HG02623 (cell line): ENCODE data around the gene KRR1.
"Not testable (repeated sequence)": the region's sequence is repeated elsewhere in the genome, so short reads cannot be mapped to it uniquely, and the experiment has no call there.

Experiments
- ATAC-seq: cut with Tn5 transposase; IDR thresholded peaks from one replicate; pipeline ENCODE4 v1.9.1; 2021; ENCODE audit warnings: moderate library complexity; ENCODE audit not compliant: unreplicated experiment

Gene KRR1

DNA sequence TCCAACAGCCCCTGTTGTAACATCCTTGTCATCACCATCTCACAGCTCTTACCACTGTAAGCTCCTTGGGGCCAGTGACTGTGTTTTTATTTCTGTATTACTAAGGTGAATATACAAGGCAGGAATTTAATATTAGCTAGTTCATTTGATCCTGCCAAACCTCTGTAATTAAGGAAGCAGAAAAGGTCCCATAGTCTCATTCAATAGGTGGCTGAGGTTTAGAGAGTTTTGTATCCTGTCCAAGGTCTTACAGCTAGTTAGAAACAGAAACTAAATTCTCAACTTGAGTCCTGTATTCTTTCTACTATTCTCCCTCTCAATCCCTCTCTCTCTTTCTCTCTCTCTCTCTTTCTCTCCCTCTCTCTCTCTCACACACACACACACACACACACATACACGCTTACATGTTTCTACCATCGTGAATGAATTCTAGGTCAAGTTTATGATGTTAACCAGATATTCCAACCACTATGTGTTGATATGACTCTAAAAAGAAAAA lies 31.4 kb downstream of the KRR1 start:
- ATAC-seq = peak; percentile 28

DNA sequence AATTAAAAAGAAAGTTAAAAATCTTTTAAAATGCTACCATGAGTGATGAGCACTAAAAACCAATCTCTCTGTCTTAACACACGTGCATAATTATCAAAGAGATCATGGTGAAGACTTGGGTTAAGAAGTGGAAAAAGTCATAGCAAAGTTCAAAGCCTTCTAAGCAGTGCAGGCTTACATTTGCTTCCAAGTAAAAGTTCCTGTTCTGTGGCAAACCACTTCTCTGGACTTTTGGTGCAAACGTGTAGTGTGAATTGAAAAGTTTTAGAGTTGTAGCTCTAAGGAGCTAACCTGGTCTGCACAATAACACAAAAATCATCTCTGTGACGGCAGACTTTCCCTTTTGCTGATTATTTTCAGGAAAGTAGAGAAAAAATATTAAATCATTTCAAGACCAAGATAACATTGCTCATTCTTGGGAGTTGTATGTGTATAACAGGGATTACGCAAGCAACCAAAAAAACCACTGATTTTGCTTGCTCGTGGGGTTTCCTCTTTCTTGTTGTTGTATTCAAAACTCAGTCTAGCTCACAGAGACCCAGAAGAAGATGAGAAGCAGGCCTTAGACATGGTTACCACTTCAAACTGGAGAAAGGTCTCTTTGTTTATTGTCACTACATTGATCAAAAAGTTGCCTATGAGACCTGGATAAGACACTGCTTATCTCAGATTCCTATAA lies 33.2 kb downstream of the KRR1 start:
- peak; percentile 25 for ATAC-seq

DNA sequence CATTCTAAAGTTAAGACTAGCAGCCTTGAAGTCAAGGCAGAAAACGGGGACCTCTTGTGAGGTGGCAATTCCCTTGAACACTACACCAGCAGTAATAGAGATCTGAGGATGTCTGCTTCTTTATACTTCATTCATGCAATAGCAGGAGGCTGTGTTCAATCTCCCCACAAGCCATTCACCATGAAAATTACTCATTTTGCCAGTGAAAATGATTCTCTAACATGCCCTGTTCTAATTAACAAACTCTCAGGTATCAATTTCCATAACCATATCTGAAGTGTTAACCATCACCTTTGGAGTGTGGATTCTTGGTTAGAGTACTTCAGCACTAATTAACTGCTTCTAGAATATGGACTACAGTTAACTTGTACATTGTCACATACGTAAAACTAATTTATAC lies 34.3 kb downstream of the KRR1 start:
- ATAC-seq = no peak

DNA sequence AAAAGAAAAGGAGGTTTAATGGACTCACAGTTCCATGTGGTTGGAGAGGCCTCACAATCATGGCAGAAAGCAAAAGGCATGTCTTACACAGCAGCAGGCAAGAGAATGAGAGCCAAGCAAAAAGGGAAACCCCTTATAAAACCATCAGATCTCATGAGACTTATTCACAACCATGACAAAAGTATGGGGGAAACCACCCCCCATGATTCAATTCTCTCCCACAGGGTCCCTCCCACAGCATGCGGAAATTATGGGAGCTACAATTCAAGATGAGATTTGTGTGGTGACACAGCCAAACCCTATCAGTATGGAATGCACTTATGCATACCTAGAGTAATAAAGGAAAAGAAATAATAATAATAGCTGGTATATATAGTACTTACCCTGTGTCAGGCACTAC lies 35.3 kb downstream of the KRR1 start:
- ATAC-seq = no peak

DNA sequence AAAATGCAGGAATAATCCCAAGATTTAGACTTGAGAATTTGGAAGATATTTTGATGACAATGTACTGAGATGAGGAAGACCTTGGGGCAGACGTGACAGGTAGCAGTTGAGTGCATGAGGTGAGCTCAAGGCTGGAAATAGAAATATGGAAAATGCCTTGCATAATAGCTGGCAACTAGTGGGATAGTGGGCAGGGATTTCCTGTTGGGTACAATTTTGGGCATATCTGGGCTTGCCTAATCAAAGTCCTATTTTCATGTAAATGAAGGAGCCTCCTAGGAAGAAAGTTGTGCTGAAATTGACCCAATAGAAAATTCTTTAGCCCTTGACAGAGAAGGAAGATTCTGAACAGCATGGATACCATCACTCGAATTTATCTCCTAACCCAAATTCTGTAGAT lies 37.3 kb downstream of the KRR1 start:
- ATAC-seq = no peak

DNA sequence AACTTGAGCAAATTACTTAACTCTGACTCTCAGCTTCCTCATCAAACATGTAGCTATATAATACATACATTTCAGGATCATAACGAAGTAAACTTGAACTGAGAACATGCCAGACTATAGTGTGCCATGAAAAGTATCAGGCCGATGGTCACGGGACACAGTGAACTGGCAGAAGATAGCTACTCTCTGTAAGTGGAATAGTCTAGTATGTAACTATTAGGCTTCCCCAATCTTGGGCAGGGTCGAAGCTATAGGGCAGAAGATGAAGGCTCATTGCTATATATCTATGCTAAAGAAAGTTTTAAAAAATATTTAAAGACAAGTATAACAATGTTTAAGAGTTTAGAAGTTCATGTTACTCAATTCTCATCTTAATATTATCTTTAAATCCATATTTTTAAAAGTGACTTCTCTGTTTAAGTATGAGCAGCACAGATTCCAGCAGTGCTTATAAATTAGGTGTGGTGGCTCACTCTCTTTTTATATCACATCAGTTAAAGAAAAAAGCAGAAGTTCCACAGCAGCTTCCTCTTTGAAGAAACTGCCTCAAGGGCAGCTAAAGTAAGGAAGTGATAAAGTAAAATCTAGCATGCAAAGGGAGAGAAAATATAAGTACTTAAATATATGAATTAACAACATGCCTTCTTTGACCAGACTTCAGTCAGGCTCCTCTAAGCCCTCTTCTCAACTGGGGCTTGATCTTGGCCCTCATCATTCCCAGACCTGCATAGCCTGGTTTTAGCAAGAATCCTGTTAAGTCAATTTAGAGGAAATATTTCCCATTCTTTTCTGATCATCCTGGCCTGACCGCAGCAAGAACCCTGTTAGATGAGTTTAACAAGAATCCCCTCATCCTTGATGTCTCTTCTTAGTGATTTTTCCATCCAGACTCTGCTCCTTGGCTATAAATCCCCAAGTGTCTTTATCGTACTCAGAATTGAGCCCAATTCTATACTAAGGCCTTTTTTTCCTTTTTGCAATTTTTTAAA lies 39.2 kb downstream of the KRR1 start:
- ATAC-seq = peak; percentile 49

DNA sequence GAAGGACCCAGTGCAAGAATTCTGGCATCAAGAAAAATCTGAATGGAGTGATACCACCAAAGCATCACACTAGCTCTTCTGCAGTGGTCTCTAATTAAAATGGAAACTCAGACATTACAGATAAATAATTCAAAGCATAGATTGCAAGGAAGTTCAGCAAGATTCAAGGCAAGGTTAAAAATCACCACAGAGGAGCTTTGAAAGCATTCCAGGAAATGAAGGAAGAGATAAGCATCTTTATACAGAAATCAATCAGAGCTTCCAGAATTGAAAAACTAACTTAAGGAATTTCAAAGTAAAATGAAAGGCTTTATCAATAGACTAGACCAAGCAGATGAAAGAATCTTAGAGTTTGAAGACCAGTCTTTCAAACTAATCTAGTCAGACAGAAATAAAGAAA lies 51.2 kb downstream of the KRR1 start:
- no peak for ATAC-seq

DNA sequence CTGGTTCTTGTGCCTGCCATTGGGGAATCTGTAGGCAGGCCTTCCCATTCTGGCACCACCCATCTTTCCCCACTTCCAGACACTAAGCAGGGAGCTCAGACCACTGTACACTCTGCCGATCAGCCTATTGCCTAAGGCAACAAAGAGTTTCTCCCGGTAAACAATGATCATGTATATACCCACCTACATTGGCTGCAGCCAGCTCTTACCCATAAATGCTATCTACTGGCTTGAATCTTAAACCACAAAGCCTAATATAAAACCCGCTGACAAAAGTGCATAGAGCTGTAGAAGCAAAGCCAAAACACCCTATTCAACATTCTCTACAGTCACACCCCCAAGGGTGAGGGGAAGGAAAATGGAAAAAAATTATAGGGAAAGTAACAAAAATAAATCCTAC lies 51.7 kb downstream of the KRR1 start:
- ATAC-seq = no peak

DNA sequence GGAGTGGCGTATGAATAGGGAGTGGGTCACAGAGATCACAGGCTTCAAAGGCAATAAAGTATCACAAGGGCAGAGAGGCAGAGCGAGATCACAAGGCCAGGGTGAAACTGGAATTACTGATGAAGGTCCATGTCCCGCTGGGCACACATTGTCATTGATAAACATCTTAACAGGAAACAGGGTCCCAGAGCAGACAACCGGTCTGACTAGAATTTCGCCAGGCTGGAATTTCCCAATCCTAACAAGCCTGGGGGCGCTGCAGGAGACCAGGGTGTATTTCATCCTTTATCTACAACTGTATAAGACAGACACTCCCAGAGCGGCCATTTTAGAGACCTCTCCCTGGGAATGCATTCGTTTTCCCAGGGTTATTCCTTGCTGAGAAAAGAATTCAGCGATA lies 53.5 kb downstream of the KRR1 start:
- not testable (repeated sequence) for ATAC-seq

DNA sequence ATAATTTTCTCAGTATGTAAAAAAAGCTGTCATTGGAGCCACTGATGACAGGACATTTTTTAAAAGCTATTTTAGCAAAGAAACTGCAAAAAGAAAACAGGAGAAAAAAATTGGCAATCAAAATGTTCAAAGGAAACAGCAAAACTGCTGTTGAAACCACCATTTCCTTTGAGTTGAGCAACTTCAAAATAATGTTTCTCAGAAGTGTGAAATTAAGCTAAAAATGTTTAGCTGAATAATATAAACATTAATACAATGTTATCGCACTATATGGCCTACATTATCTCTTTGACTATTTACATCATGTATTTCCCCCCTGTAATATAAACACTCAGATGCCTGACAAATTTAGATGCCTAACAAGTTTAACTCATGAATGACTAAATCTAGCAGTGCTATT lies 54.2 kb downstream of the KRR1 start:
- ATAC-seq = no peak

DNA sequence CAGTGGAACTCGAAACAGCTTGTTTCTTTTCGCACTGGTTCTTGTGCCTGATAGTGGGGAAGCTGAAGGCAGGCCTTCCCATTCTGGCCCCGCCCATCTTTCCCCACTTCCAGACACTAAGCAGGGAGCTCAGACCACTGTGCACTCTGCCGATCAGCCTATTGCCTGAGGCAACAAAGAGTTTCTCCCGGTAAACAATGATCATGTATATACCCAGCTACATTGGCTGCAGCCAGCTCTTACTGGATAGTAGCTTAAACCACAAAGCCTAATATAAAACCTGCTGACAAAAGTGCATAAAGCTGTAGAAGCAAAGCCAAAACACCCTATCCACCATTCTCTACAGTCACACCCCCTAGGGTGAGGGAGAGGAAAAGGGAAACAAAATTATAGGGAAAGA lies 55.6 kb downstream of the KRR1 start:
- ATAC-seq = no peak

DNA sequence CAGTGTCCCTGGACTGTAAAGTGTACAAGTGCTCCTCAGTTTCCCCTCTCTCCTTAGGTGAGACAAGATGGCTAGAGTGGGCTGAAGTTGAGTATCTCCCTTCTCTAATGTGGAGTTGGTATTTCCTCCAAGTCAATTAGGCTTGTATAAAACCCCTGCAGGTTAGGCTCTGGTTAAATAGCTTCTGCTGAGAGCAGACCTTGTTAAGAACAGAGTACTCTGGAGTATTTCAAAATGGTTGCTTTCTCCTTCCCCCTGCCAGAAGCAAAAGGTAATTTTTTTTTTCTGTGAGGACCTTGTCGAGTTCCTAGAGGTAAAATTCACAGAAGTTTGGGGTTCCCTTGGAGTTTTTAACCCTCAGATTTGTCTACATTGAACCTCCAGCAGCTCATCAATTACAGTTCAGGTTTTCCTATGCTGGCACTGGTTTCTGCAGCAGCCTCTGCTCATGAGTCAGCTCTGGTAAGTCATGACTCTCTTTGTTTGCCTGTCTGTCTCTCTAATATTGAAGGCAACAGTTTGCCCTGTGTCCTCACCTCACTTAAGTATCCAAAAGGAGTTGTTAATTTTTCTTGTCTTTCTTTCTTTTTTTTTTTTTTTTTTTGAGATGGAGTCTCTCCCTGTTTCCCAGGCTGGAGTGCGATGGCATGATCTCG lies 58.6 kb downstream of the KRR1 start:
- no peak for ATAC-seq

DNA sequence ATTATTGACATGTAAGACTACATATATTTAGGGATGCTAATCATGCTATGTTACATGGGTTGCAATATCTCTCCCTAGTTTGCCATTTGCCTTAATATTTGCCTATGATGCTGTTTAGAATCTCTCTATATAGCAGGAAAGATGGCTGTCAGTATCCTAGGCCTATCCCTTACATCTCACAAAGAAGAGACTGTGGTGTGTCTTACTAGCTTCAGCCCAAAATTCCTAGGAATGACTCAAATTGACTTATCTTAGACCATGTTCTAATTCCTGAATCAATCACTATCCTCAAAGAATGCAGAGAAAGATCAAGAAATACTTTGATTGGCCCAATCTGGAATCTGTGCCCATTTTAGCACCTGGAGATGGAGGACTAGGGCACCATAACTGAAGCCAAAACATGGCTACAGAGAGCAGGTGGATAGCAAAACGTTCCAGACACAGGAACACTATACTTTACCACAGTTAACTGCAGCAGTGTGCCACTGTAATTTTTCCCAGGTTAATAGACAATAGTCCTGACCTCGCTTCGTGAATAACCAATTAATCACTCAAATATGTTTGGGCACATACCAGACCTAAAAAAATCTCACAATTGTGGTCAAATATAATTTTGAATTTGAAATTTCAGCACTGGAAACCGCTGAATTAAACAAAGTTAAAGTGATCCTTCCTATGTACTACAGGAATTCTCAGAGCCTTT lies 63.6 kb downstream of the KRR1 start:
- no peak for ATAC-seq

DNA sequence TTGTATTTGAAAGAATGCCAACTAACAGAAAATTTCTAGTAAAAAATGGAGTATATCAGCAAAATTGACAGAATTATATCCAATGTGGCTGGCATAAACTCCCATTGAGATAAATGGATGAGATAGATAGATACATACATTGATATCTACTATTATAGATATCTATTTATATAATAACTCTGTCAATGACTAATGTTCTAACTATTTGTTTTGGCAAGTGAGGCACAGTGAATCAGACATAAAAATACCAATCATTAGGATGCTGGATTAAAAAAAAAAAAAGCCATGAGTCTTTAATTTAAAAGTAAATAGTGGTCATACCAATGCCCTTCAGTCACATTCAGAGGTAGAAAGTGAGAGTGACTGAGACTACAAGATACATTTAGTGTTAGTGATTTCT lies 64.6 kb downstream of the KRR1 start:
- no peak for ATAC-seq

DNA sequence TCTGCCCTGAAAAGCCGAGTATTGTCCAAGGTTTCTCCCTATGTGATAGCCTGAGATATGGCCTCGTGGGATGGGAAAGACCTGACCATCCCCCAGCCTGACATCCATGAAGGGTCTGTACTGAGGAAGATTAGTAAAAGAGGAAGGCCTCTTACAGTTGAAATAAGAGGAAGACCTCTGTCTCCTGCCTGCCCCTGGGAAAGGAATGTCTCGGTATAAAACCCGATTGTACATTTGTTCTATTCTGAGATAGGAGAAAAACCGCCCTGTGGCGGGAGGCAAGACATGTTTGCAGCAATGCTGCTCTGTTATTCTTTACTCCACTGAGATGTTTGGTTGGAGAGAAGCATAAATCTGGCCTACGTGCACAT lies 66.3 kb downstream of the KRR1 start:
- ATAC-seq = not testable (repeated sequence)

DNA sequence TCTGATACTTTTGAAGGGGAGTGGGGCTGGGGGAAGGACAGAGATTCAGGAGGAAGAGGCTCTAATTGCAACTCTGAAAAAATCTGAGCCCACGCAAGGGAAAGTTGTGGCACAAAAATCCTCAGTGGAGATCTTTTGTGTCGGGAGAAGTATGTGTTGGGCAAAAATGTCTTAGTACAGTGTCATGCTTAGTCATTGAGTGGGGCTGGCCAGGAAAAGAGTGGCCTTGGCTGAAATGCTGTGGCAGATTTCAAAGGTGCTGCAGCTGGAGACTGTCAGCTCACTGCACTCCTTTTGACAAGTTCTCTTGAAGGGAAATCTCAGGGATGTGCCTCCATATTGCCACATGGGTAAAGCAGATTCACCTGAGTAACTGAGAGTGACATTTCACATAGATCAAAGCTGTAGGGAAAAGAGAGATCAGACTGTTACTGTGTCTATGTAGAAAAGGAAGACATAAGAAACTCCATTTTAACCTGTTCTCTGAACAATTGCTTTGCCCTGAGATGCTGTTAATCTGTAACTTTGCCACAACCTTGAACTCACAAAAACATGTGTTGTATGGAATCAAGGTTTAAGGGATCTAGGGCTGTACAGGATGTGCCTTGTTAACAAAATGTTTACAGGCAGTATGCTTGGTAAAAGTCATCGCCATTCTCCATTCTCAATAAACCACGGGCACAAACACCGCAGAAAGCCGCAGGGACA lies 66.8 kb downstream of the KRR1 start:
- no peak for ATAC-seq

DNA sequence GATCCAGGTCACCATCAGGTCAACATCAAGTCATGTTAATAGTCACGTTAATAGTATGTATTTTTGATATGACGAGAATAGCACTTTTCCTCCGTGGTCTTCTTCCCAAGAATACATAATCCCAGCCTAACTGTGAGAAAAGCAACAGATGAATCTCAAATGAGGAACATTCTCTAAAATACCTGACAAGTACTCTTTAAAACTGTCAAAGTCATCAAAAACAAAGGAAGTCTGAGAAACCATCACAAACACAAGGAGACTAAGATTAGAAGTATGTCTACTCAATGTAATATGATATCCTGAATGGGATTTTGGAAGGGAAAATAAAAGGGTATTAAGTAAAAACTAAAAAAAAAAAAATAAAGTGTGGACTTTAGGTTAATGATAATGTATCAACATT lies 67.7 kb downstream of the KRR1 start:
- no peak for ATAC-seq

DNA sequence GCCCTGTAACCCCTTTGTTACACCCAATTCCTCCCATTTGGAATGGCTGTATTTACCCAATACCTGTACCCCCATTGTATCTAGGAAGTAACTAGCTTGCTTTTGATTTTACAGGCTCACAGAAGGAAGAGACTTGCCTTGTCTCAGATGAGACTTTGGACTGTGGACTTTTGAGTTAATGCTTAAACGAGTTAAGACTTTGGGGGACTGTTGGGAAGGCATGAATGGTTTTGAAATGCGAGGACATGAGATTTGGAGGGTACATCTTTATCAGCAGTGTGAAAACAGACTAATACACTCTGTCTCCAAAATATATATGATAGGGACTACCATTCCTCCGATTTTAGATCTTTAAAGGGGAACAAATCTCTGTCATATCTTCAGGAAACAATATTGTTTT lies 69.0 kb downstream of the KRR1 start:
- not testable (repeated sequence) for ATAC-seq

DNA sequence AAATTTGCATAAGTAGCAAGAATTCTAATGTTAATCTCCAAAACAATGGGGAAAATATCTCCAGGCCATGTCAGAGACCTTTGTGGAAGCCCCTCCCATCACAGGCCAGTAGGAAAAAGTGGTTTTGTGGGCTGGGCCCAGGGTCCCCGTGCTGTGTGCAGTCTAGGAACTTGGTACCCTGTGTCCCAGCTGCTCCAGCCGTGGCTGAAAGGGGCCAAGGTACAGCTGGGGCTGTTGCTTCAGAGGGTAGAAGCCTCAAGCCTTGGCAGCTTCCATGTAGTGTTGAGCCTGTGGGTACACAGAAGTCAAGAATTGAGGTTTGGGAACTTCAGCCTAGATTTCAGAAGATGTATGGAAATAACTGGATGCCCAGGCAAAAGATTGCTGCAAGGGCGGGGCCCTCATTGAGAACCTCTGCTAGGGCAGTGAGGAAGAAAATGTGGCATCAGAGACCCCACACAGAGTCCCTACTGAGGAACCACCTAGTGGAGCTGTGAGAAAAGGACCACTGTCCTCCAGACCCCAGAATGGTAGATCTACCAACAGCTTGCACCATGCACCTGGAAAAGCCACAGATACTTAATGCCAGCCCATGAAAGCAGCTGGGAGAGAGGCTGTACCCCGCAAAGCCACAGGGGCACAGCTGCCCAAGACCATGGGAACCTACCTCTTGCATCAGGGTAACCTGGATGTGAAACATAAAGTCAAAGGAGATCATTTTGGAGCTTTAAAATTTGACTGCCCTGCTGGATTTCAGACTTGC lies 69.5 kb downstream of the KRR1 start:
- ATAC-seq = not testable (repeated sequence)
